GM19463 (cell line): ENCODE measurements around the gene CYB5A.

Source experiments
- ATAC-seq: cut with Tn5 transposase; IDR thresholded peaks from one replicate; pipeline ENCODE4 v1.9.1; 2021; ENCODE audit warnings: mild to moderate bottlenecking, moderate library complexity; ENCODE audit not compliant: unreplicated experiment

CYB5A gene

GRCh38 chr18:74219056-74219455 is 72.7 kb downstream of the CYB5A start:
- no peak for ATAC-seq

GRCh38 chr18:74217476-74218143 is 74.2 kb downstream of the CYB5A start:
- no peak for ATAC-seq

GRCh38 chr18:74216661-74217110 is 75.1 kb downstream of the CYB5A start:
- no peak for ATAC-seq

- no peak for ATAC-seq
Measured at GRCh38 chr18:74215863-74216262, 75.9 kb downstream of the CYB5A start.

- no peak for ATAC-seq
Measured at GRCh38 chr18:74213429-74213828, 78.3 kb downstream of the CYB5A start.

GRCh38 chr18:74204526-74205152 is 87.1 kb downstream of the CYB5A start:
- no peak for ATAC-seq

GRCh38 chr18:74203811-74204210 is 88.0 kb downstream of the CYB5A start:
- no peak for ATAC-seq
